Right forelimb (tissue), 1 donor: ENCODE results near the gene HOXB1.
"Not testable (repeated sequence)": the region's sequence is repeated elsewhere in the genome, so short reads cannot be mapped to it uniquely, and the experiment has no call there.

ENCODE experiments used
- DNase-seq: peaks from one replicate; pipeline ENCODE4 v3.0.0-alpha.2; 2018

HOXB1 gene

DNA sequence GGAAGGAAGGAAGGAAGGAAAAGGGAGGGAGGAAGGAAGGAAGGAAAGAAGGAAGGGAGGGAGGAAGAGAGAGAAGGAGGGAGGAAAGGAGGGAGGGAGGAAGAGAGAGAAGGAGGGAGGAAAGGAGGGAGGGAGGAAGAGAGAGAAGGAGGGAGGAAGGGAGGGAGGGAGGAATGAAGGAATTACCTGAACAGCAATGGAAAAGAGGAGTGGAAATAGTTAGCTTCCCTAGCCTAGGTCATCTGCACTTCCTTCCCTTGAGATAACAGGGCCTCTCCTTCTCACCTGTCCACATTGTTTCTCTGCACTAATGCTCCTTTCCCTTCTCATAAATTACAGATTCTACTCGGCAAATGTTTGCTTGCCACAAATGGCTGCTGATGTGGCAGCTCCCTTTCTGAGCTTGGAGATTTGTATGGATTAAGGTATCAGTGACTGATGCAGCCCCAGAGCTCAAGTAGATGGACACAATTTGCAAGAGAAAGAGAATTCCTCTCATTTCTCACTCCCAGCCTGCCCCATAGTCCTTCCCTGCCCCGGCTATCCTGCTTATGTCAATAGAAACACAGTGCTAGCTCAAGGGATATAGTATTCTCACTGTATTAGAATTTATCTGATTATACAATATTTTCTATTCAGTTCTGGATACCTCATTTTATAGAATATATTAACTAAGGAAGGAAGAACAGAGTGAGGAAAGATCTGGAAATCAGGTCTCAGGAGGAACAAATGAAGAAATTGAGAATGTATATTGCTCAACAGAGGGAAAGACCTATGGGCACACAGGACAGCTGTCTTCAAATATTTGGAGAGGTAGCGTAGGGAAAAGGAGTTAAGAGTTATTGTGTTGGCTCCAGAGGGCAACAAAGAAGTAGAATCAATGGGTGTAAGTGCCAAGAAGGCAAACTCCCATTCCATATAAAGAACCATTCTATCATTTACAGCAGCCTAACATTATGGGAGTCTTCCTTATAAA, 14.6 kb downstream of the HOXB1 start:
- DNase-seq, result no peak

DNA sequence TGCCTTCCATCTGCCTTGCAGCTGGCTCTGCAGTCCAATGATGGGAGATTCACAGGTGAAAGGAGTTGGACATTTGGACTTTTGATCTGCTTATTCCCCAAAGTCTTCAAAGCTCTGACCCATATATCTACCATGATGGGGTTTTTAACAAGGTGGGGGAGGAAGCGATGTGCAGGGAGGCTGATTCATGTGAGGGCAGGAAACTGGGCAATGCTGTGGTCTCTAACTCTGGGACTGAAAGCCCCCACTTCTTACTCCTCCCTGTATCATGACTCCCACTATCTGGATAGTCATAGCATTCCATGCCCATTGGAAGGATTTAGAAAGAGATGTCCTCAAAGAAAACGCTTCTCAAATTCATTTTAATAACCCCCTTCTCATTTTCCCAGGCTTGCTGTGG, 16.3 kb downstream of the HOXB1 start:
- no peak for DNase-seq

DNA sequence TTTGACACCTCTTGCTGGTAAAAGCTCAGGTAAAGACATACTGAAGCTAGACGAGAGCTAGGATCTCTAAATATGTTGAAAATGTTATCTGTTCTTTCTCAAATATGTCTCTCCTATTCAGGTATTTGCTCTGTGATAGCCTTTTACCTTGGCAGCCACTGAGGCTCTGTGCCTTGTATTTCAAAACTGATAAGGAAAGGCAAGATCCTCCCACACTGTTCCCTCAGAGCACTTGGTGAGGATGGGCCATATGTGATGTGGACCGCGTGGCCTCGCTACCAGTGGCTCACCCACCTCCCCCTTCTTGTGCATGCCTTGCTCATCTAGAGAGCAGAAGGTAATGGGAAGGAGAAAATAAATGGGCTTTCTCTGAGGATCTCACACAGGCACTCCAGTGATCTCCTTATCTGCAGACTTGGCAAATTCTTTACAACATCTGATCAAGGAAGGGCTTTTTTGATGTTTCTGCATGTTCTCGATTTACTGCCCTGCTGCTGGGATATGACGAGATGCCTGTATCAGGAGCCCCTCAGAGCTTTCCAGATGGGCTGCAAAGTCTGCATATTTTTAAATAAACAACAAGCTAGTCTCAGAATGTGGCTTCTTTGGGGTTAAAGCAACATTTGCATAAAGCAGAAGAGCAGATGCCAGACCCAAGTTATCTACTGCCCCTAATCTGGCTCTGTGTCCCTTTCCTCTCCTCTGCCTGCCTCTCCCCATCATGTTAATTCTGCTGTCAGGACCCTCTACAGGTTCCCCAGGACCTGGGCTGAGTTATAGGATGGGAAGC, 16.9 kb downstream of the HOXB1 start:
- no peak for DNase-seq

DNA sequence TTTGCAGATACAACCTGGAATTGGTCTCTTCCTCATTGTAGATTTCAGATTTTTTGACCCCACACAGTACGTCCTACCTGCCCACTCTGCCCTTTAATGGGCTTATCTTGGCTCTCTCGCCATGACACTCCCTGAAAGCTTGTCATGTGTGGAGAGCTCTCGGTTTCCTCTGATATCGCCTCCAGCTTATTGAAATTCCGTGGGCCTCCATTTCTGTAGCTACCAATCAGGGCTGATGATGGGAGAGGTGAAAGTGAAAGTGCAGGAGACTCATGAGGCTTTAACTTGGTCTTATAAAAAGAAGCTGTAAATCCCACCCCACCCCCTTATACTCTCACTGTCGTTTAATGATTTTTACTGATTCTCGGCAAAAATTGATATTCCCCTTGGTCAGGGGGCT, 17.7 kb downstream of the HOXB1 start:
- DNase-seq, result no peak

DNA sequence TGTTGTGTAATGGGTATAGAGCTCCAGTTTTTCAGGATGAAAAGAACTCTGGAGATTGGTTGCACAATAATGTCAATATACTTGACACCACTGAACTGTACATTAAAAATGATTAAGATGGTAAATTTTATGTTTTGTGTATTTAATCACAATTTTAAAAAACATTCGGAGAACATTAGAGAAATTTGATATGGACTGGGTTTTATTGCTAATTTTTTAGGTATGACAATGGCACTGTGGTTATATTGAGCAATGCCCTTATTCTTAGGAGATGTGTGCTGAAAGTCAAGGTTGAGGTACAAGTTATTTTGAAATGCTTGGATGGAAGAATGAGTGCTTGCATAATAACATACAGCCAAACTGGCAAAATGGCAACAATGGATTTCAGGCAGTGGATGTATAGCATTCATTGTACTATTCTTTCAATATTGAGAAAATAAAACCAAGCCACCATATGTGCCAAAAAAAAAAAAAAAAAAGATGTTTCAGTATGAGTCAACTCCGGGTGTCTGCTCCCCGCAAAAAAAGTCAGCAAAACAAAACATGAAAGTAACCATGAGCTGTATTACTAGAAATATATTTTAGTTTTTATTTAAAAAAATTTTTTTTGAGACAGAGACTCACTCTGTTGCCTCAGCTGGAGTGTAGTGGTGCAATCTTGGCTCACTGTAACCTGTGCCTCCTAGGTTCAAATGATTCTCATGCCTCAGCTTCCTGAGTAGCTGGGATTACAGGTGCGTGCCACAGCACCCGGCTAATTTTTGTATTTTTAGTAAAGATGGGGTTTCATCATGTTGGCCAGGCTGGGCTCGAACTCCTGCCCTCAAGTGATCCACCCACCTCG, 19.8 kb downstream of the HOXB1 start:
- DNase-seq, result no peak

DNA sequence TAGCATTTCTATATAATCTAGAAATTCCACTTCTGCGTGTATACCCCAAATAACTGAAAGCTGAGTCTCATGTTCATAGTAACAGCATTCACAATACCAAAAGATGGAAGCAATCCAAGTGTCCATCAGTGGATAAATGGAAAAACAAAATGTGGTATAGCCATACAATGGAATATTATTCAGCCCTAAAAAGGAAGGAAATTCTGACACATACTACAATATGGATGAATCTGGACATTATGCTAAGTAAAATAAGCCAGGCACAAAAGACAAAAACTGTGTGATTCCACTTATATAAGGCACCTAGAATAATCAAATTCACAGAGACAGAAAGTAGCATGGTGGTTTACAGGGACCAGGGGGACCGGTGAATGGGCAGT, 20.4 kb downstream of the HOXB1 start:
- no peak for DNase-seq

DNA sequence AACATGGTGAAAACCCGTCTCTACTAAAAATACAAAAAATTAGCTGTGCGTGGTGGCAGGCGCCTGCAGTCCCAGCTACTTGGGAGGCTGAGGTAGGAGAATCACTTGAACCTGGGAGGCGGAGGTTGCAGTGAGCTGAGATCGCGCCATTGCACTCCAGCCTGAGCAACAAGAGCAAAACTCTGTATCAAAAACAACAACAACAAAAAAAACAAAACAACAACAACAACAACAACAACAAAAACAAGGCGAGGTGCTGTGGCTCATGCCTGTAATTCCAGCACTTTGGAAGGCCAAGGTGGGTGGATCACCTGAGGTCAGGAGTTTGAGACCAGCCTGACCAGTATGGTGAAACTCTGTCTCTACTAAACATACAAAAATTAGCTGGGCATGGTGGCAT, 21.1 kb downstream of the HOXB1 start:
- not testable (repeated sequence) for DNase-seq

DNA sequence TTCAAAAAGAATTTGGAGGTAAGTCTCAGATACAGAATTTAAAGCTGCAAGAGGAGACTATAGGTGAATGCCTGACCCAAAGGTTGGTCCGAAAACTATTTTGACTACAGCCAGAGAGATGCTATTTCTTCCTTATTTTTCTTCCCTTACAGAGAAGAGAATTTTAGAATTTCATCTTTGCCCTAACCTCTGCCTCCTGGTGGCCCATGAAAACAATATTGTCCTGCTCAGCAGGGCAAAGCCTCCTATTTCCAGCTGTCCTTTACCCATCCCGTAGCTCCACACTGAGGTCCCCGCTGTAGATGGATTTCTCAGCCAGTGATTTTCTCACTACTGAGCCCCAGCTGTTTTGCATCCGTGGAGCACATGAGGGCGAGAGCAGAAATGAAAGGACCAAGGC, 24.6 kb downstream of the HOXB1 start:
- no peak for DNase-seq

DNA sequence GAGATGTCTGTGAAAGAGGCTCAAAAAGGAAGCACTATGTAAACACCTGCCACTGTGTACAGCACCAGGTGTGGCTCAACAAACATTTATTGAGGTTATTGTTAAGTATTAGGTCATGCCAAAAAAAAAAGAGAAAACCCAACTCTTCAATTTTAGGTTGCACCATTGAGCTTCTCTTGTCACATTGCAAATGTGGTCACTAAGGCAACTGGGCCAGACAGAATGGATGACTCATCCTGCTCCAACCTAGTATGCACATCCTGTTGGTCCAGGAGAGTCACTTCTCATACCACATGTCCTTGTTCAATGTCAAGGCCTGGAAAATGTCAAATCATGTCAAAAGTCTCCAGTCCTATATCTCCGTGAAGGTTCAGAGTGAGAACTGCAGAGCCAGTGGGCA, 25.0 kb downstream of the HOXB1 start:
- DNase-seq, result no peak

DNA sequence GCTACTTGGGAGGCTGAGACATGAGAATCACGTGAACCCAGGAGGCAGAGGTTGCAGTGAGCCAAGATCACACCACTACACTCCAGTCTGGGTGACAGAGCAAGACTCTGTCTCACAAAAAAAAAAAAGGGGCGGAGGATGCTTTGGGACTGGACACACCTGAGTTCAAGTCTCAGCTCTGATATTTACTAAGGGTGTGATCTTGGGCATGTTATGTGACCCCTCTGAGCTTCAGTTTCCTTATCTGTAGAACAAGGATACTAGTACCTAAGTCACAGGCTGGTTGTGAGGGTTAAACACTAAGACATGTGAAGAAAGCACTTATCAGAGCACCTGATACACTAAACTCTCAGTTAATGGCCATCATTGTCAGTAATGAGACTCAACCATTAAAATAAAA, 25.9 kb downstream of the HOXB1 start:
- no peak for DNase-seq

DNA sequence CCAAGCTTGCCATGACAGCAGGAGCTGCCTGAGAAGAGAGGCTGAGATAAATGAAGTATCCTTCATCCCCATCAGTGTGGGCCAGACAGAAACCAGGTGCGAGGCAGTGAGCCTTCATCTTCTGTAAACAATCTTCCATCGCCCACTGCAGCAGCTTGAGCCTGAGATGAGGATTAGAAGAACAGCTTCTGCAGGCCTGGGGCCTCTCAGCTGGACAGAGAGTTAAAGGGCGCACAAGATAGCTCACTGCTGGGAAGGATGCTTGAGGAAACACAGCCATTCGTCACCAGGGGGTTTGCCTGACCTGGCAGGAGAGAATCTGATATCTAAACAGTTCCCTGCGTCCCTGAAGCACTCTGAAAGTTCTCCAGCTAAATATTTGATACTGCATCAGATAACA, 27.1 kb downstream of the HOXB1 start:
- DNase-seq, result no peak

DNA sequence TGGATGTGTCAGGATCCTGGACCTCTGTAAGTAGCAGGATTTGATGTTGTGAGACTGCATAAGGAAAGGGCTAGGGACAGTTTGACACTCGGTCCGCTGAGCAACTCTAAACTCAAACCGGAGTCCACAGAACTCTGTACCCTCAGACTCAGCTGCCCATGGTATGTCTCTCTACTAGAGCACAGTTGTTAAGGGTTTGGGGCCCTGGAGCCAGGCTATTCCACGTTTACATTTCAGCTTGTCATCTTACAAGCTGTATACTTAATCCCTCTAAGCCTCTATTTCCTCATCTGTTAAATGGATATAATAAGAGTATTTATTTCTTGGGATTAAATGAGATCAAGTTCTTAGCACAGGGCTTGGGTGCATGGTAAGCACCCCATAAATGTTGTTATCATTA, 27.9 kb downstream of the HOXB1 start:
- no peak for DNase-seq

DNA sequence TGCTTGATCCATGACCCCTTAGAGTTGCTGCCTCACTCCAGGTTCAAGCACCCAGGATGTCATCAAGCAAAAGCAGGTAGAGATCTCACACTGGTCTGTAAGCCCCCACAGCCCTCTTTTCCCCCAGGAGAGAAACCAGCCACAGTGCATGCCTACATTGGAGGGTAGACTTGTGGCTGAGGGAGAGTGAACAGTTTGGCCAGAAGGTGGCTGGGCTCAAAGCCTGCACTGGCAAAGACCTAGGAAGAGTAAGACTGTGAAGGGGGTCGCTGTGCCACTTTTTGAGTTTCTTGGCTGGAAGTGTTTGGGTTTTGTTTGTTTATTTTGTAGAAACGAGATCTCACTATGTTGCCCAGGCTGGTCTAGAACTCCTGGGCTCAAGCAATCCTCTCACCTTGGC, 28.5 kb downstream of the HOXB1 start:
- DNase-seq, result no peak

DNA sequence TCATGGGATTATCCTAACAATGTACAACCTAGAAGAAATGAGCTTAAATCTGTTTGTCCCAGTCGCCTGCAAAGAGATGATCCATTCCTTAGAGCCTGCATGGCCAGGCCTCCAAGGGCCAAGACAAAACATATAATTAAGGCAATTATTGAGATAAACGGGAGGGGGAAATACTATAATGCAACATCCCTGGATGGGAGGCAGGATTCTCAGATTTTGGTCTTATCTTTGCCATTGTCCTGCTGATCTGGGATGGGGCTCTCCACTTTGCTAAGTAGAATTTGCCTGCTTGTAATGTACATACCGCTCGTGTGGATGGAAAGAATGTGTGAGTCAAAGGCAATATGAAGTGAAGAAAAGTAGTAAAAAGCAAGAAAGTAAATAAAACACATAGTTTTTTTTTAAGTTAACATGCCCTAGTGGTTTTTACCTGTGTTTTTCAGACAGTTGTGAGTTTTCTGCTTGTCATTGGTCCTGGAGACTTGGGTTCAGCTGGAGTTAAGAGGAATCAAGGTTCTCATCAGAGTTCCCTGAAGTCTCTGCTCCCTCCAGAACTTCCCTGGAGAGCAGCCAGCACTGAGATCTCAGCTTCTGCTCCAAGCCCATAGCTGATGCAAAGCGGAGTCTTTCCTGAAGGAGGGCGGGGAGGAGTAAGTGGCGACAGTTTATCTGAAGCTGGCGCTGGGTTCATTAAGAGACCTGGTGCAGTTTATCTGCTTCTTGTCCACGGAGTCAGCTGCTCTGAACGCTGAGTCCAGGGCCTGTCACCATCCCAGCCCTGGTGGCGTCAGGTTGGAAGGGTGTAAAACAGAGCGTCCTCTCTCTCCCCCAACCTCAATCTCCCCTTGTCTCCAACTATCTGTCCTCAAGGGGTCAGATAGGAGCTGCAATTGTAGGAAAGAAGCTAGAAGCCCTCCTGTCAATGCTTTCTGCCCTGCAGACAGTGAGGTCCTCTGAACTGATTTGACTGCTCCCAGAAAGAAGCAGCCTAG, 30.1 kb downstream of the HOXB1 start:
- DNase-seq, result no peak

DNA sequence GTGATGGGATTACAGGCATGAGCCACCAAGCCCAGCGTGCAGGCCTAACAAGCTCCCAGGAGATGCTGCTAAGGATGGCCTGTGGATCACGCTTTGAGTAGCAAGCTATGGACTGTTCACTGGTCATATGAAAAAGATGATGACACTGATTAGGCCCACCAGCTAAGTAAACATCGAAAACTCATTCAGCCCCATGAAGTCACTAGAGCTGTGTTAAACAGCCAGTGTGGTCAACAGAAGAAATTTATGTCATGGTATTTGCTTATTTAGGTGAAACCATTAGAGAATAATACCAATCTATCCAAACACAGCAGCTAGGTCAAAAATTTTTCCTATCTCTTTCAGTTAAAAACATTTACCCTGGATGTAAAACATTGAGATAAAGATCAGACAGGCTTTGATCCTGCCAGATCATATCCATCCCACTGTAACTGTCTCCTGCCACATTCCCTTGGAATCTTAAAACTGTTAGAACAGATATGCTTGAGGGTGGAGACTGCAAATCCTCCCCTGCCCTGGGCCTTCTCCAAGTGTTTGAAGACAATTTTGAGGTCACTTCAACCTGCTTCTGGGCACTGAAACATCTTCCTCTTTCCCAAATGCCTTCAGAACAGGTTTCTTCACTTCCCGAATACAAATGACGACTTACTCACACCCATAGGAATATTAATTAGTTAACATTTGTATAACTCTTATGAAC, 30.9 kb downstream of the HOXB1 start:
- DNase-seq, result no peak

DNA sequence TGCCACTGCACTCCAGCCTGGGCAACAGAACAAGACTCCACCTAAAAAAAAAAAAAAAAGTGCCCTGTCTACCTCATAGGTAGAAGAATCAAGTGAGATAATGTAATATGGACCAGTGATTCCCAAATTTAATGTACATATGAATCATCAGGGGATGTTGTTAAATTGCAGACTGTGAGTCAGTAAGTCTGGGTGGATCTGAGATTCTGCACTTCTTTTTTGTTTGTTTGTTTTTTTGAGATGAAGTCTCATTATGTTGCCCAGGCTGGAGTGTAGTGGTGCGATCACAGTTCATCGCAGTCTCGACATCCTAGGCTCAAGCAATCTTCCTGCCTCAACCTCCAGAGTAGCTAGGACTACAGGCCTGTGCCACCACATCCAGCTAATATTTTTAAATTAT, 31.6 kb downstream of the HOXB1 start:
- no peak for DNase-seq

DNA sequence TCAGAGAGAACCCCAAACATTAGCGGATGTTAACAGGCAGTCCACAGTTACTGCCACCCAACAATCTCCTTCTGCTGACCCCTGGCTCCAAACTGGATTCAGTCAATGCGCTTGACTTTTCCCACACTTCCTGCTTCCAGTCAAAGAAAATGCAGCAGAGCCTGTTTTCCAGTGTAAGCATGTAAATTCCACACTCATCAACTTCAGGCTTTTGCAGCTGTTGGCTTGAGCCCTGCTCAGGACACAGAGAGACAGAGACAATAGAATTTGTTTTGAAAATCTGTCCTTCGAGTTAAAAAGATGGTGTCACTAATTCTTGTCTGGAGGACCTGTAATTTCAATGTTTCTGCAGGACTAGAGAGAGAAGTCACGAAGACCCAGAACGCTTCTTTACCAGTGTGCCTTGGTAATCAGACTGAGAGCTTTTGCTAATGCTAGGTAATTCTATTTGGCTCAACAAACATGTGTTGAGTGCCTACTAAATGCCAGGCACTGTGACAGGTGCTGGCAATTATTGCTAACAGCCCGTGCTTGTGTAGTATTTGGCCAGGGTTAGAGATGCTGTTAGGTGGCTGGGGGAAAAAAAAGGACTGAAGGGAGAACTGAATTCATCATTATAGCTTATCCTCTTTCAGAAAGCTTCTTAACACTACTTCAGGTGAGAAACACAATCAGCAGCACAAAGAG, 32.5 kb downstream of the HOXB1 start:
- DNase-seq, result no peak

DNA sequence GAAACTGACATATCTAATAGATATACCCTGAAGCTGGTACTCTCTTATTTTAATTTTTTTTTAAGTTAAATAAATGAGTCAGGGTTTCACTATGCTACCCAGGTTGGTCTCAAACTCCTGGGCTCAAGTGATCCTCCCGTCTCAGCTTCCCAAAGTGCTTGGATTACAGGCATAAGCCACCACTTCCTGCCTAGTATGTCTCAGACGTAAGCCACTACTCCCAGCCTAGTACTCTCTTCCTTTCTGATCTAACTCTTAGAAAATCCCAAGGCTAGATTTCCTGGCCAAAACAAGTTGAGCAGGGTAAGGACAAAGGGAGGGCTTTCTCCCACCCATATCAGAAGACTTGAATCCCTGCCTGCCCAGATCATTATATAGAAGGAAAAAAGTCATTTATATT, 33.7 kb downstream of the HOXB1 start:
- no peak for DNase-seq

DNA sequence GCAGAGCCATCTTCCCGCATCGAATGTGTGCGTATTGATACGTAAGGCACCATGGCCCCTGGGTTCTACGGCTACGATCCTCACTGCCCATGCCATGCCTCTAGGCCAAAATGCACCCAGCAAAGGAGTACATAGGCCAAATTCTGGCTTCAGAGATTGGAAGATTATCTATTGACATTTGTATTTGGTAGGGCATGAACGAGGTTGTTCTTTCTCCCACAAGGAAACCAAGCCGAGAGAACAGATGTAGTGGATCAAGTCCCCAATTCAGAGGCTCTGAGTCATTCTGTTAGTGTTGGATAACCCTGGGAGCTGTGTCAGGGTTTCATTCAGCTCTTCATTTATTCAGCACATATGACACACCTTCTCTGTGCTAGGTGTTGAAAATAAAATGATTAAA, 36.5 kb downstream of the HOXB1 start:
- DNase-seq, result no peak
